ENCODE data around the gene PPP6R3. TPM values are rescaled to one million over a fixed set of nuclear protein-coding genes. Genes with fewer than 3 reads are reported as not detected.

The PPP6R3 gene
- total RNA-seq, 1 experiment from 2014 or later: 138 TPM

- Histone ChIP-seq H3K18ac (ENCODE audit: insufficient read length, low read depth, low read length) (no peak overlapping the region), H2BK15ac (ENCODE audit: low read depth, low read length) (no peak overlapping the region), H2BK5ac (ENCODE audit: insufficient read length, low read length) (no peak overlapping the region), H3K79me2 (ENCODE audit: insufficient read depth, low read length) (no peaks in the 10 kb centered on the region), H2BK12ac (ENCODE audit: insufficient read length, low read depth, low read length) (no peak overlapping the region), H4K8ac (replicated peaks; ENCODE audit: insufficient read length, low read depth, low read length) (no peak overlapping the region), H3K56ac (ENCODE audit: insufficient read length, low read depth, low read length) (no peak overlapping the region), H3K4ac (ENCODE audit: low read depth, low read length) (no peak overlapping the region), H3K23ac (ENCODE audit: insufficient read length, low read depth, low read length) (no peak overlapping the region), H3T11ph (ENCODE audit: low read length) (no peak overlapping the region), H4K20me1 (ENCODE audit: control insufficient read depth, insufficient read depth, insufficient read length) (no peaks in the 10 kb centered on the region), H3K9ac (ENCODE audit: extremely low read depth, insufficient read length, low read length) (no peak overlapping the region), H3K27me3 (ENCODE audit: insufficient read depth, low read length) (no peaks in the 10 kb centered on the region), H3K4me2 (ENCODE audit: insufficient read depth, insufficient read length, low read length) (no peak overlapping the region), H3K27ac (ENCODE audit: insufficient read length, low read depth, low read length) (no peak overlapping the region), H3K14ac (ENCODE audit: insufficient read depth, low read length) (no peak overlapping the region), H2AK5ac (ENCODE audit: insufficient read length, low read length) (no peak overlapping the region), H3K9me3 (ENCODE audit: control insufficient read depth, low read depth, low read length) (no peaks in the 10 kb centered on the region), H2AFZ (ENCODE audit: low read length) (no peak overlapping the region), H3K23me2 (ENCODE audit: insufficient read length, low read depth, low read length, poor library complexity, severe bottlenecking) (no peaks in the 10 kb centered on the region), H2BK120ac (ENCODE audit: low read depth, low read length, poor library complexity, severe bottlenecking) (no peak overlapping the region), H4K5ac (ENCODE audit: insufficient read length, low read depth, low read length) (no peak overlapping the region), H2BK20ac (ENCODE audit: low read depth, low read length, poor library complexity, severe bottlenecking) (no peak overlapping the region), H4K91ac (ENCODE audit: insufficient read length, low read depth, low read length) (no peak overlapping the region), H3K4me1 (ENCODE audit: insufficient read depth, low read length) (no peaks in the 10 kb centered on the region), H3K79me1 (ENCODE audit: insufficient read depth, low read depth, low read length, poor library complexity, severe bottlenecking) (no peaks in the 10 kb centered on the region)
- H3K27me3 Mint-ChIP-seq (ENCODE audit: low read depth): no peaks in the 10 kb centered on the region
- H3K27ac Mint-ChIP-seq: peak overlapping the region; percentile 31 to 95 (median 44); a peak in 3 of 7 replicates
- DNase-seq: no peak
- TF ChIP-seq CTCF (conservative IDR thresholded peaks at IDR 0.05): no peak
- H3K4me1 Mint-ChIP-seq: peaks cover 3 to 7% of the 10 kb centered on the region in 2 experiments
- no peak overlapping the region for H3K4me3 Mint-ChIP-seq
- no CpG with 5 or more reads among the region's 11 CpGs for WGBS (ENCODE audit: extremely low coverage, insufficient read length, low lambda C conversion rate)
- peaks cover 11 to 16% (median 12%) of the 10 kb centered on the region in 3 experiments for H3K36me3 Mint-ChIP-seq (ENCODE audit: insufficient read depth in 1 of 3, low read depth in 3 of 3)
- H3K9me3 Mint-ChIP-seq: no peaks in the 10 kb centered on the region
Observed at GRCh38 chr11:68449951-68450350, 10.6 kb upstream of the PPP6R3 start.

All from H9 (cell line).